Measurements from ENCODE around the gene RCOR2.

DNA sequence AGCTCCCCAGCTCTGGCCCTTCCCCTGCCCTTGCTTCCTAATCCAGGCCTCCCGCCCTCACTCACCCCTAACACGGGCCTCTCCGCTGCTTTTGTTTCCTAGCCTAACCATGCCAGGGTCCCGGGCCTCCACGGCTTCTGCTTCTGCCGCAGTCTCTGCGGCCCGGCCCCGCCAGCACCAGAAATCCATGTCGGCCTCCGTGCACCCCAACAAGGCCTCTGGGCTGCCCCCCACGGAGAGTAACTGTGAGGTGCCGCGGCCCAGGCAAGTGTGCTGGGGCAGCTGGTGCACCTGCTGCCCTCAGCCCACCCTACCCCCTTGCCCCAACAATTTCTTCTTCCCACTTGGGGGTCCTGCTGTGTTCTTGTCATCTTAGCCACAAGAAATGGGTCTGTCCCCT, 13.1 kb downstream of the RCOR2 start:
- TF ChIP-seq, protein P1, sequence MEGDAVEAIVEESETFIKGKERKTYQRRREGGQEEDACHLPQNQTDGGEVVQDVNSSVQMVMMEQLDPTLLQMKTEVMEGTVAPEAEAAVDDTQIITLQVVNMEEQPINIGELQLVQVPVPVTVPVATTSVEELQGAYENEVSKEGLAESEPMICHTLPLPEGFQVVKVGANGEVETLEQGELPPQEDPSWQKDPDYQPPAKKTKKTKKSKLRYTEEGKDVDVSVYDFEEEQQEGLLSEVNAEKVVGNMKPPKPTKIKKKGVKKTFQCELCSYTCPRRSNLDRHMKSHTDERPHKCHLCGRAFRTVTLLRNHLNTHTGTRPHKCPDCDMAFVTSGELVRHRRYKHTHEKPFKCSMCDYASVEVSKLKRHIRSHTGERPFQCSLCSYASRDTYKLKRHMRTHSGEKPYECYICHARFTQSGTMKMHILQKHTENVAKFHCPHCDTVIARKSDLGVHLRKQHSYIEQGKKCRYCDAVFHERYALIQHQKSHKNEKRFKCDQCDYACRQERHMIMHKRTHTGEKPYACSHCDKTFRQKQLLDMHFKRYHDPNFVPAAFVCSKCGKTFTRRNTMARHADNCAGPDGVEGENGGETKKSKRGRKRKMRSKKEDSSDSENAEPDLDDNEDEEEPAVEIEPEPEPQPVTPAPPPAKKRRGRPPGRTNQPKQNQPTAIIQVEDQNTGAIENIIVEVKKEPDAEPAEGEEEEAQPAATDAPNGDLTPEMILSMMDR (optimal IDR thresholded peaks at IDR 0.05 in 1 of 3, IDR thresholded peaks at IDR 0.05 in 1 of 3, conservative IDR thresholded peaks at IDR 0.05 in 1 of 3; ENCODE audit: extremely low read depth in 1 of 3, insufficient read depth in 2 of 3, low read length in 3 of 3): no peak
- TF ChIP-seq EZH2 (IDR thresholded peaks at IDR 0.05; ENCODE audit: low read length): no peak

All from keratinocyte (primary cell).